Transverse colon (tissue), 4 donors: Measurements from ENCODE around the gene PPY.

ENCODE experiments used
- EP300 ChIP-seq: sonication (generic); formaldehyde crosslinking; IDR thresholded peaks from one replicate; pipeline ENCODE4 v1.6.1; 2017; ENCODE audit warnings: antibody characterized with exemption, low read depth
- POLR2A ChIP-seq: fragments of 450-650 bp; IDR thresholded peaks from one replicate; pipeline ENCODE4 v1.6.1; 2016; ENCODE audit warnings: antibody characterized with exemption, mild to moderate bottlenecking, moderate library complexity
- POLR2AphosphoS5 ChIP-seq, 3 donors: sonication (generic); formaldehyde crosslinking; IDR thresholded peaks; one replicate each; pipeline ENCODE4 v1.6.1; 2016; ENCODE audit warnings: antibody characterized with exemption in 3 of 3
- TF ChIP-seq, protein P1 (sequence below), 5 experiments: fragments of 200-600 bp in 3 of 5; fragments of 450-650 bp in 2 of 5; sonication (generic) in 3 of 5; IDR thresholded peaks; 1 replicate in 2 of 5; 2 replicates in 3 of 5; pipeline ENCODE4 v1.5.1; 2016 to 2017; ENCODE audit warnings: antibody characterized with exemption in 5 of 5, inconsistent platforms in 3 of 5, mild to moderate bottlenecking in 2 of 5, moderate library complexity in 1 of 5

DNA sequence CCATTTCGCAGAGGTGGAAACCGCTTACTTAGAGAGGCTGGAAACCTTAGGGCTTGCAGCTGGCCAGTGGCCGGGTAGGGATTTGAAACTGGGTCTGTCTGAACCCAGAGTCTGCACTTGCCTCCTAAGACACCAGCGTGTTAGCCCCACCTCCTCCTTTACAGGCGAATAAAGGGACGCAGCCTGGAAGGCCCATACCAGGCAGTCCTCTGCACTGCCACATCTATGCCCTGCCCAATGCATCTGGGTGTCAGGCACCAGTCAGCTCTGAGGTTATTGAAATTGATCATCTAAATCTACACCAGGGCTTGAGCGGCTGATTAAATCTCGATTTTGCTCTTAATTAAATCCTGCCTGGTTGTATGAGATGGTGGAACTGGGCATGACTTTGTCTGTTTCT is 42.2 kb upstream of the PPY start:
- TF ChIP-seq, protein P1, sequence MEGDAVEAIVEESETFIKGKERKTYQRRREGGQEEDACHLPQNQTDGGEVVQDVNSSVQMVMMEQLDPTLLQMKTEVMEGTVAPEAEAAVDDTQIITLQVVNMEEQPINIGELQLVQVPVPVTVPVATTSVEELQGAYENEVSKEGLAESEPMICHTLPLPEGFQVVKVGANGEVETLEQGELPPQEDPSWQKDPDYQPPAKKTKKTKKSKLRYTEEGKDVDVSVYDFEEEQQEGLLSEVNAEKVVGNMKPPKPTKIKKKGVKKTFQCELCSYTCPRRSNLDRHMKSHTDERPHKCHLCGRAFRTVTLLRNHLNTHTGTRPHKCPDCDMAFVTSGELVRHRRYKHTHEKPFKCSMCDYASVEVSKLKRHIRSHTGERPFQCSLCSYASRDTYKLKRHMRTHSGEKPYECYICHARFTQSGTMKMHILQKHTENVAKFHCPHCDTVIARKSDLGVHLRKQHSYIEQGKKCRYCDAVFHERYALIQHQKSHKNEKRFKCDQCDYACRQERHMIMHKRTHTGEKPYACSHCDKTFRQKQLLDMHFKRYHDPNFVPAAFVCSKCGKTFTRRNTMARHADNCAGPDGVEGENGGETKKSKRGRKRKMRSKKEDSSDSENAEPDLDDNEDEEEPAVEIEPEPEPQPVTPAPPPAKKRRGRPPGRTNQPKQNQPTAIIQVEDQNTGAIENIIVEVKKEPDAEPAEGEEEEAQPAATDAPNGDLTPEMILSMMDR (IDR thresholded peaks at IDR 0.05): no peak
- no peak for TF ChIP-seq POLR2AphosphoS5 (IDR thresholded peaks at IDR 0.05)
- no peak for TF ChIP-seq EP300
- TF ChIP-seq POLR2A: no peak
